Mesendoderm (in vitro differentiated cells): ENCODE results near the gene LRRIQ1.

ENCODE experiments used
- DNase-seq: peaks from one replicate; pipeline ENCODE4 v3.0.0; 2013
- H2AK5ac ChIP-seq: 2 replicates; pipeline ENCODE4 v1.6.1; 2013; ENCODE audit warnings: low read length, inconsistent platforms
- H2BK120ac ChIP-seq: 2 replicates; pipeline ENCODE4 v1.6.1; 2013; ENCODE audit warnings: low read depth, mild to moderate bottlenecking, low read length, moderate library complexity, mixed read lengths
- H2BK15ac ChIP-seq: replicated peaks from 2 replicates; pipeline ENCODE4 v1.6.1; 2013; ENCODE audit warnings: low read depth, mild to moderate bottlenecking, moderate library complexity
- H2BK5ac ChIP-seq: 2 replicates; pipeline ENCODE4 v1.6.1; 2013; ENCODE audit warnings: low read length, inconsistent platforms
- H3K18ac ChIP-seq: 2 replicates; pipeline ENCODE4 v1.6.1; 2013; ENCODE audit warnings: mild to moderate bottlenecking, low read length, mixed read lengths
- H3K23ac ChIP-seq: one replicate; pipeline ENCODE4 v1.6.1; 2013; ENCODE audit warnings: low read length
- H3K27ac ChIP-seq: 2 replicates; pipeline ENCODE4 v1.5.1; 2013; ENCODE audit warnings: low read depth, mild to moderate bottlenecking, inconsistent platforms, low read length, moderate library complexity
- H3K27me3 ChIP-seq: 2 replicates; pipeline ENCODE4 v1.6.1; 2013; ENCODE audit warnings: low read length, control low read depth, mild to moderate bottlenecking, inconsistent platforms; ENCODE audit not compliant: insufficient read depth, poor library complexity
- H3K36me3 ChIP-seq: 2 replicates; pipeline ENCODE4 v1.6.1; 2013; ENCODE audit warnings: low read length, inconsistent platforms; ENCODE audit not compliant: control insufficient read depth, insufficient read depth
- H3K4ac ChIP-seq: one replicate; pipeline ENCODE4 v1.6.1; 2013; ENCODE audit warnings: low read depth, mild to moderate bottlenecking, low read length, moderate library complexity
- H3K4me1 ChIP-seq: 2 replicates; pipeline ENCODE4 v1.6.1; 2013; ENCODE audit warnings: low read depth, low read length, inconsistent platforms; ENCODE audit not compliant: control insufficient read depth
- H3K4me2 ChIP-seq: 2 replicates; pipeline ENCODE4 v1.6.1; 2013; ENCODE audit warnings: low read length
- H3K4me3 ChIP-seq: 2 replicates; pipeline ENCODE4 v1.5.1; 2013; ENCODE audit warnings: mild to moderate bottlenecking, low read length
- H3K56ac ChIP-seq: one replicate; pipeline ENCODE4 v1.6.1; 2013; ENCODE audit warnings: low read length
- H3K79me1 ChIP-seq: 2 replicates; pipeline ENCODE4 v1.6.1; 2013; ENCODE audit warnings: low read length, inconsistent platforms
- H3K79me2 ChIP-seq: 2 replicates; pipeline ENCODE4 v1.6.1; 2013; ENCODE audit warnings: mild to moderate bottlenecking, low read length; ENCODE audit not compliant: control insufficient read depth, insufficient read depth
- H3K9ac ChIP-seq: 2 replicates; pipeline ENCODE4 v1.6.1; 2013; ENCODE audit warnings: low read length, inconsistent platforms
- H4K5ac ChIP-seq: one replicate; pipeline ENCODE4 v1.6.1; 2013; ENCODE audit warnings: low read length
- H4K8ac ChIP-seq: one replicate; pipeline ENCODE4 v1.6.1; 2013; ENCODE audit warnings: low read depth, mild to moderate bottlenecking, control low read depth, low read length, moderate library complexity
- WGBS: extraction: QIAGEN DNeasy Blood & Tissue Kit; methylation state at CpG from one replicate; pipeline ENCODE4 v1.1.7; 2013; ENCODE audit warnings: low lambda C conversion rate, missing lambda C conversion rate; ENCODE audit not compliant: insufficient coverage; ENCODE audit errors: extremely low coverage; 5-methylcytosine and 5-hydroxymethylcytosine counted together

Gene LRRIQ1

GRCh38 chr12:85278598-85279448 lies 242.7 kb downstream of the LRRIQ1 start:
- H2BK120ac ChIP-seq: no peak overlapping the region
- peak overlapping the region; percentile 96 for H3K4me2 ChIP-seq
- no peak overlapping the region for H4K8ac ChIP-seq
- no peaks in the 10 kb centered on the region for H3K79me2 ChIP-seq
- WGBS: no CpG with 5 or more reads among the region's 37 CpGs
- no peak overlapping the region for H2BK15ac ChIP-seq
- peak overlapping the region; percentile 89 for H3K56ac ChIP-seq
- H3K27ac ChIP-seq: no peak overlapping the region
- peaks cover 2% of the 10 kb centered on the region for H3K4me1 ChIP-seq
- peaks cover 16% of the 10 kb centered on the region for H3K27me3 ChIP-seq
- DNase-seq: peak; percentile 47
- H3K23ac ChIP-seq: no peak overlapping the region
- peak overlapping the region; percentile 90 for H3K18ac ChIP-seq
- no peaks in the 10 kb centered on the region for H3K79me1 ChIP-seq
- no peak overlapping the region for H2BK5ac ChIP-seq
- peak overlapping the region; percentile 77 for H3K9ac ChIP-seq
- no peak overlapping the region for H2AK5ac ChIP-seq
- H3K4me3 ChIP-seq: peak overlapping the region; percentile 48
- H4K5ac ChIP-seq: no peak overlapping the region
- H3K4ac ChIP-seq: no peak overlapping the region
- H3K36me3 ChIP-seq: no peaks in the 10 kb centered on the region

- Histone ChIP-seq H3K36me3 (no peaks in the 10 kb centered on the region), H3K79me1 (no peaks in the 10 kb centered on the region), H3K23ac (no peak overlapping the region), H3K4me3 (peak overlapping the region; percentile 48), H3K9ac (peak overlapping the region; percentile 77), H3K27me3 (peaks cover 12% of the 10 kb centered on the region), H2AK5ac (no peak overlapping the region), H2BK120ac (no peak overlapping the region), H2BK5ac (no peak overlapping the region), H3K27ac (no peak overlapping the region), H3K79me2 (no peaks in the 10 kb centered on the region), H3K4ac (no peak overlapping the region), H3K18ac (peak overlapping the region; percentile 90), H3K56ac (peak overlapping the region; percentile 89), H2BK15ac (no peak overlapping the region), H4K8ac (no peak overlapping the region), H3K4me1 (peaks cover 2% of the 10 kb centered on the region), H3K4me2 (peak overlapping the region; percentile 99), H4K5ac (no peak overlapping the region)
- DNase-seq: peak; percentile 70
- WGBS: no CpG with 5 or more reads among the region's 44 CpGs
These were observed 243.5 kb downstream of the LRRIQ1 start for GRCh38 chr12:85279449-85280164.

- Histone ChIP-seq H4K8ac (no peak within 1 kb of the TSS), H3K56ac (peak within 1 kb of the TSS; percentile 89), H3K4ac (no peak within 1 kb of the TSS), H2BK5ac (peak within 1 kb of the TSS; percentile 3), H3K4me3 (peak within 1 kb of the TSS; percentile 48), H3K23ac (no peak within 1 kb of the TSS), H3K27ac (peak within 1 kb of the TSS; percentile 71), H3K9ac (peak within 1 kb of the TSS; percentile 77), H3K36me3 (no peaks in the 10 kb centered on the region), H2BK15ac (no peak within 1 kb of the TSS), H3K79me2 (no peaks in the 10 kb centered on the region), H3K4me2 (peak within 1 kb of the TSS; percentile 99), H3K27me3 (peaks cover 11% of the 10 kb centered on the region), H2AK5ac (no peak within 1 kb of the TSS), H3K79me1 (no peaks in the 10 kb centered on the region), H3K18ac (peak within 1 kb of the TSS; percentile 90), H3K4me1 (peaks cover under 1% of the 10 kb centered on the region), H4K5ac (no peak within 1 kb of the TSS), H2BK120ac (no peak within 1 kb of the TSS)
- DNase-seq: peak; percentile 94
- WGBS: no CpG with 5 or more reads among the region's 49 CpGs
These were observed 244.2 kb downstream of the LRRIQ1 start, which contains the start of gene ALX1 for GRCh38 chr12:85280165-85280983. Gene ALX1, plus strand, starts transcription at chr12:85280220. Its CDS starts 42 bp downstream, at chr12:85280262.

- Histone ChIP-seq H3K9ac (peak overlapping the region; percentile 77), H2BK120ac (no peak overlapping the region), H3K27ac (no peak overlapping the region), H3K23ac (no peak overlapping the region), H3K18ac (no peak overlapping the region), H2AK5ac (no peak overlapping the region), H3K36me3 (no peaks in the 10 kb centered on the region), H4K5ac (no peak overlapping the region), H2BK15ac (no peak overlapping the region), H3K4me3 (peak overlapping the region; percentile 48), H2BK5ac (no peak overlapping the region), H3K27me3 (peaks cover 10% of the 10 kb centered on the region), H4K8ac (no peak overlapping the region), H3K4ac (no peak overlapping the region), H3K79me1 (no peaks in the 10 kb centered on the region), H3K56ac (peak overlapping the region; percentile 88), H3K79me2 (no peaks in the 10 kb centered on the region), H3K4me2 (peak overlapping the region; percentile 99), H3K4me1 (no peaks in the 10 kb centered on the region)
- DNase-seq: peak; percentile 27
- WGBS: no CpG with 5 or more reads among the region's 15 CpGs
These were observed 245.0 kb downstream of the LRRIQ1 start for GRCh38 chr12:85280984-85281630.

- no peak overlapping the region for H3K4me3 ChIP-seq
- H3K9ac ChIP-seq: no peak overlapping the region
- no peaks in the 10 kb centered on the region for H3K4me1 ChIP-seq
- H3K23ac ChIP-seq: no peak overlapping the region
- H3K56ac ChIP-seq: no peak overlapping the region
- no peaks in the 10 kb centered on the region for H3K79me2 ChIP-seq
- H2BK120ac ChIP-seq: no peak overlapping the region
- no CpG with 5 or more reads among the region's 11 CpGs for WGBS
- H2BK5ac ChIP-seq: no peak overlapping the region
- H3K4ac ChIP-seq: no peak overlapping the region
- DNase-seq: no peak
- H3K36me3 ChIP-seq: no peaks in the 10 kb centered on the region
- H2BK15ac ChIP-seq: no peak overlapping the region
- no peaks in the 10 kb centered on the region for H3K79me1 ChIP-seq
- H4K5ac ChIP-seq: no peak overlapping the region
- H3K27me3 ChIP-seq: peaks cover 7% of the 10 kb centered on the region
- H2AK5ac ChIP-seq: no peak overlapping the region
- no peak overlapping the region for H4K8ac ChIP-seq
- no peak overlapping the region for H3K4me2 ChIP-seq
- no peak overlapping the region for H3K27ac ChIP-seq
- H3K18ac ChIP-seq: no peak overlapping the region
These were observed 245.6 kb downstream of the LRRIQ1 start for GRCh38 chr12:85281636-85282312.
